HG02884 (cell line): ENCODE results near the gene SLX9.
"Not testable (repeated sequence)": the region's sequence is repeated elsewhere in the genome, so short reads cannot be mapped to it uniquely, and the experiment has no call there.

Experiments
- ATAC-seq: cut with Tn5 transposase; IDR thresholded peaks from one replicate; pipeline ENCODE4 v1.9.1; 2021; ENCODE audit warnings: mild to moderate bottlenecking, moderate library complexity; ENCODE audit not compliant: unreplicated experiment

The SLX9 gene

DNA sequence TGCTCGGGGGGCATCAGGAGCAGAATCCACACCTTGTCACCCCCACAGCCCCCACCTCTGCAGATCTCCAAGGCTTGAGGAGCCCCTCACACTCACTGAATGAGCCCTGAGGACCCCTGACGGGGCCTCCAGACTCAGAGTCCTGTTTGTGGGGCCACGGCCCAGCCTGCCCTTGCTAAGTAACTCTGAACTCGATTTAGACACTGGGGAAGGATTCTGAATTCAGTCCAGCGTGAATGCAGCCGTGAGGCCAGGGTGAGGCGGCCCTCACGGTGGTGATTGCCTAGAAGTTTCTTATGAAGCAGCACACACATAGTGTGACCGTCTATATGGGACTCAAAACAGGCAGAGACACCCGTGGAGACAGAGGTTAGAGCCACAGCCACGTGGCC lies 75.6 kb downstream of the SLX9 start:
- ATAC-seq = no peak

DNA sequence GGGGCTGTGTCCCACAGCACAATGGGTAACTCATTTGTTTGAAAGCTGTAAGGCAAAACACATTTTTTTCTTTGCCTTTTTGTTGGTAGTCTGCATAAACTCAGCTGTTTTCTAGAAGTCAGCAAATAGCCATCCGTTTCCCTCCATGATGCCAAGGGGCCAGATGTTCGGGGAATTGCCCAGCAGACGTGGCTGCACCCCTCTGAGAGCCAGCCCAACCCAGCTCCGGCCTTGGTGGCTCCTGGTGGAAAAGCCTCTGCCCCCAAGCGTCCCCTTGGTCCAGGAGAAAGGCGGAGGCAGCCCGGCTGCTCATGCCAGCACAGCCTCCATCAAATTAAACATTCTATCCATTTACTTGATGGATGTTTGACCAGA lies 76.2 kb downstream of the SLX9 start:
- ATAC-seq = no peak

DNA sequence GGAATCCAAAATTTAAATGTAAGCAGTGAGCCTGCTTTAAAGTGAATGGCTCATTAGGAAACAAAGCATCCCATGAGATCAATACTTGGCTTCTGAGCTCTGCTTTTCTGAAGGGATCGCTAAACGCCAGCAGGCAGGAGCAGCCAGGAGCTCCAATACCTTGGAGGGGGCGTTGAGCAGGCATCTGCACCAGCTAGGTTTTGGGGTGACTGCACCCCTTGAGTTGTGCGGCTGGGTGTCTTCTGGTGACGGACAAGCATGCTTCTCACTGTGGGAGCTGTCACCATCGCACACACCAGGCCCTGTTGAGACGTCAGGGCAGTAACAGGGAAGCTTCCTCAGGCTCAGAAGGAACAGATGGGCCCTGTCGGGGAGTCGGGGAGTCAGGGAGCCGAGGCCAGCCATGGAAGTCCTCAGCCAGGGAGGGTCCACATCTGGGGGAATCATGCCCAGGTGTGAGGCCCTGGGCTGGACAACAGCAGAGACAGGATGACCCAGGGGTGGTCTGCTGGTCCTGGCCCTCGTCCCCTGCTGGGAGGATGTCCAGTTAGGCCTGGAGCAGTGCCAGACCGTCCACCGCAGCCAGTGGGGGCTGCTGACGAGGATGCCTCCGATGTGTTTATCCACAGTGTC lies 76.7 kb downstream of the SLX9 start:
- ATAC-seq = no peak

DNA sequence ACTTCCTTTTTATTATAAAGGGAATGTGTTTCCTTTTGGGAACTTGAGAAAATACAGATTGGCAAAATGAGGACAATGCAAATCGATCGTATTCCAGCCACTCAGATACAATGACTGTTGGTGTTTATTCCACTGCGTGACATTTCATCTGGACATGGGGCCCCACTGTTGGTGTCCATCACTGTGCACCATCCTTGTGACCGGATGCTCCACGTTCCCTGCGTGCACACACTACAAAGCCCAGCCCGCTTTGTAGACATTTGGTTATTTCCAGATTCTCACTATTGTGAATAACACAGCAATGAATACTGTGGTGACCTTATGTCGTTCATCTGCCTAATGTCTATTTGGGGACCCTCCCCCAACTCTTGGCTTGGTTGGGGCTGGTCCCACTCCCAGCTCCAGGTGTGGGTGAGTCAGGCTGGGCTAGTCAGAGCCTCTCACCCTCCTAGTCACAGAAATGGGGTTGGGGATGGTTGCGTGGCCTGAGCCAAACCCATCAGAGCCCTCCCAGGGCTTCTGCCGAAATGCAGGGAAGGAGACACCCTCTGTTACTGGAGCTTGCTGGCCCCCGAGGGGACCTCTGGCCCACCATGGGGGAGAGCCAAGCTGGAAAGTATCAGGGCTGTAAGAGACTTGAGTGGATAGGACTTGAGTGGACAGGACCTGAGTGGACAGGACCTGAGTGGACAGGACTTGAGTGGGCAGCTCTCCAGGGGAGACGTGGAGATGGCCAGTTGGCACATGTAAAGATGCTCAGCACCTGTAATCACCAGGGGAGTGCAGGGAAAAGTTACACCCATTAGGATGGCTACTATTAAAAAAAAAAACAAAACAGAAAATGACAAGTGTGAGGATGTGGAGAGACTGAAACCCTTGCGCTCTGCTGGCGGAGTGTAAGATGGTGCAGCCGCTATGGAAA lies 77.5 kb downstream of the SLX9 start:
- ATAC-seq = no peak

DNA sequence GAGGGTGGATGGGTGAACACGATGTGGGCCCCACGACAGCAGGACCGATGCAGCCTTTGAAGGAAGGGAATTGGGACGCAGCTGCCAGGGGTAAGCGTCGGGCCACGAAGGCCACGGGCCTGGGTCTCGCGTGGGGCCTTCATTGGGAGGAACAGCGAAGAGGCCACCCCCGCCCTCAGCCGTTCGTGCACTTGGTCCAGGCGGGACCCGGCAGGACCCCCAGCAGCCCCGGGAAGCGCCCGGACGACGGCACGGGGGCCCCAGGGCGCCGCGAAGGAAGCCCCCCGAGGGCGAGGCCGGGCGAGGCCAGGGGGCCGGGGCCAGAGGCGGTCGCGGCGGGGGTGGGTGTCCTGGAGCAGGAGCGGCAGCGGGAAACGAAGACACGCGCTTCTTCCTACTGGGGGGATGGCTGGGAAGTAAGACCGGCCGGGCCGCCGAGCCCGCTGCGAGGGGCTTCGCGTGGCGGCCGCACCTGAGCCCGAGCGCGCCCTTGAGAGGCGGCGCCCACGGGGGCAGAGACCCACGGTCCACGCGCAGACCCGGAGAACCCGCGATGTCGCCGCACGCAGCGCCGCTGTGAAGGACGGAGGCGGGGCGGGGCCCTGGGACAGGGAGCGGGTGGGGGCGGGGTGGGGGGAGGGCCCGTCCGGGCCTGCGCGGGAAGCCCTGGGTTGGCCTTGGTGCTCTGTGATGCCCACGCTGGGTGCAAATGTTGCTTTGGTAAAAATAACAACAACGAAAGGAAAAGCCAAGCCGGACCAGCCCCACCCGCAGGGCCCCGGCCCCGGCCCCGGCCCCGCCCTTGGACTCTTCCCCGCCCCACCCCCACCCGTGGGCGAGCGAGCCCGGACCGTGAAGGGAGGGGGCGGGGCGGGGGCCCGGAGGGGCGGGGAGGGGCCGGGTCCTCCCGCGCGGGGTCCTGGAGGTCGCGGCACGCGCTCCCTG lies 78.6 kb downstream of the SLX9 start:
- ATAC-seq = no peak

DNA sequence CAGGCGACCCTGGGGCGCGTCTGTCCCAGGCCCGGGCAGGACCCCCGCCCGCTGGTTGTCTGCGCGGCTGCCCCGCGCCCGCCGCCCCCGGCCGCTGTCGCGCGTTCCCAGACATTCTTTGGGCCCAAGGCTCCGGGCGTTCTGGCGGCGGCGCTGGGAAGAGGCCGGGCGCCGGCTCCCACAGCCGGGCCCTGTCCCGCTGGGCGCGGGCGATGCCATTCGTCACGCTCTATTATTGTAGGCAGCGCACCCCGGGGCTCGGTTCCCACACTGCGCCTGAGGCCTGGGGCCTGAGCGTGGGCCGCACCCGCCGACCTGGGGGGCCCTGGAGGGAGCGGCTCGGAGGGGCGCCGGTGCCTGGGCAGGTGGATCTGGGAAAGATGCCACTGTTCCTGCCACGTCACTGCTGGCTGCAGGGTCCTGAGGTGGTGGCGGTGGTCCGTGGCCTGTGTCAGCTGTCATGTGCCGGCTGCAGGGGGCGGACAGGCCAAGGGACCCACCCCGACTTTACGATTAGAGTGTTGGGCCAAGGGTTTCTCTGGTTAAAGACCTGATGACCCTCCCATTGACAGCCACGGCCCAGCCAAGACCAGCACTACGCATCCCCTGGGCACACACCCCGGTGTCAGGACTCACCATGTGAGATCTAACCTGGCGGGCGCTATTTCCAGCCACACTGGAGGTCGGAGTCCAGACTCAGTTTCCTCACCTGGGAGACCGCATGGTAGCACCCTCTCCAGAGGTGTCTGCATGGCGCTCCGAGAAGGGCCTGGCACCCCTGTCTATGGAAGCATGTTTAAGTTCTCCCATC lies 79.5 kb downstream of the SLX9 start:
- ATAC-seq = no peak

DNA sequence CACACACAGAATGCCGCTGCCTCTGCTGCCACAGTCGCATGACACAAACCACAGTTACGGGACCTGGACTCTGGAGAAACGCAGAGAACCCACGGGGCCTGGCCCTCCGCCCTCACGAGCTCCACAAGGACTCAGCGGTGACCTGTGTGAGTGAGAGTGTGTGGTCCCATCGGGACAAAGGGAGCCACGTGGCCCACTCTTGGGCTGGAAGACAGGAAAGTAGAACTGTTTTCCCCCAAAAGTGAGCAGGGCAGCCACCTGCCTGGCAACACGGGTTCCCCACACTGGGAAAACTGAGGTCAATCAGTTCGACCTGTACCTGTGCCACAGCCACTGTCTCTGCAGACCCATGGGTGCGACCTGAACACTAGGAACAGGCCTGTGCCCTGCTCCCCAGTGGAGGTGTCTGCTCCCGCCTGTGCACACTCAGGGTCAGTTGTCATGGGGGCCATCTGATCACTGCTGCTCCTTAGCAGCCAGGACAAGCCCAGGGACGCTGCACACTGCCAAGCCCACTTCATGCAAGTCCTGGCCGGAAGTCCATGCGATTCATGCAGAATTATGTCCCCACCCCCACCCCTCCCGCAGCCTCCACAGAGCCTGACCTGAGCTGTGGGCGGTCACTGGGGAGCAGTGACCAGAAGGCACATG lies 80.2 kb downstream of the SLX9 start:
- no peak for ATAC-seq

DNA sequence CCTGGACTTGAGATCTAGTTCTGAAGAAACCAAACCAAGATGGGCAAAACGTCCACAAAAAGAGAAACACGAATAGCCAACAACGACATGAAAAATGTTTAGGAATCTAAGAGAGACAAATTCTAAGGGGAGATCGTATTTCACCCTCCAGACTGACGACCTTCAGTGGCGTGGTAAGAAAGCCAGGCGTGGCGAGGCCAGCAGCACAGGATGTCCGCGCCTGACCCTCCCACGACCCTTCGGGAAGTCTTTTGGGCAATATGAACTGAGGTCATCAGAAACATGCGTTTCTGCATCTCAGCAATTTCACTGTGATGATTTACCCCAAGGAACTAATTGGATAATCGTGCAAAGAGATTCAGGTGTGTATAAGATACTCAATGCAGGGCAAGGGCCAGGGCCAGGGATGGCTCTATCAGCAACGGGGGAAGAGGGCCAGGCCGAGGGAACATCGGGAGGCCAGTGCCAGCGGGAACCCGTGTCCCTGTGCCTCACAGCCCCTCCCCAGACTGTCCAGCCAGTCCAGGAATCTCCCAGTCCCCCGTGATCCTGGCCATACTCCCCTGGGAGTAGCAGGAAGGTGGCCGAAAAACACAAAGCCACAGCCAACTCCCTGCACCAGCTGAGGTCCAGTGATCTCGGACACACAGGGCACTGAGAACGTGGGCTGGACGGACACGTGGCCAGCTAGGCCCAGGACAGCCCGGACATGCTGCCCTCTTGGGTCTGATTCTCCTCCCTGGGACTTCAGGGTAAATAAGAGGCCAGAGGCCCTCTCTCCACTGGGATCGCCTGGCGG lies 81.0 kb downstream of the SLX9 start:
- no peak for ATAC-seq

DNA sequence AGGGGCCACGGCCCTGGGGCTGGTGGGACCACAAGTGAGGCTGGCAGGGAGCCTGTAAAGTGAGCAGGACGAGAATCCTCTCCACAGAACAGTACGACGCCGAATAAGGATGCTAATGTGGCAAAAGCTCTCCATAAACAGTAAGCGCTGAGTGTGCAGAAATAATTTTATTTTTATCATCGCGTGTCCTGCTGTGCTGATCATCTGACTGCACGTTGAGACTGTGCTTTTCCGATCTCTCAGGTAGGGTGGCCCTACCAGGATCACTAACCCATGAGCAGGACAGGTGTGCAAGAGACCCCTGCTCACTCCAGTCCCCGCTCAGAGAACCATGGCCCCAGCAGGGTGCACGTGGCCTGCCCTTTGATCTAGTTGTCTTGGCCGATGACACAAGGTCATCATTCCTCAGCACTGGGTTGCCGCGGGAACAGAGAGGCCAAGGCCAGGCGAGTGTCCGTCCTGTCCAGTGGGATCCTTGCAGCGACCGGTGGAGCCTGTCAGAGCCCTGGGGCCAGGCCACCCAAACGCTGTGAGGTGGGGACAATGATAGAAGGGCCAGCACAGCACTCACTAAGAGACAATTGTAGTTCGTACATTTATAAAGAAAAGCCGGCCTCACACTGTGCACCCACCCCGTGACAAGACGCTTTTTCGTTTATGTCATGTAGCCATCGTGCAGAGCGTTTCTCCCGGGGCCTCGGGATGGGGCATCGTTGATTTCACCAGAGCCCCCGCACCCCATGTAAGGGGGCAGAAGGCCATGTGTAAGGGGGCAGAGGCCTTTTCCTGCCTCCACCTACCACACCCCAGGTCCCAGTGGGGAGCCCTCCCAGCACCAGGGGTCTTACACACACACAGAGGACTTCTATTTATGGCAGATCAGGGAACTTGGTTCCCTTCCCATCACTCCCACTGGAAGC lies 81.9 kb downstream of the SLX9 start:
- no peak for ATAC-seq

DNA sequence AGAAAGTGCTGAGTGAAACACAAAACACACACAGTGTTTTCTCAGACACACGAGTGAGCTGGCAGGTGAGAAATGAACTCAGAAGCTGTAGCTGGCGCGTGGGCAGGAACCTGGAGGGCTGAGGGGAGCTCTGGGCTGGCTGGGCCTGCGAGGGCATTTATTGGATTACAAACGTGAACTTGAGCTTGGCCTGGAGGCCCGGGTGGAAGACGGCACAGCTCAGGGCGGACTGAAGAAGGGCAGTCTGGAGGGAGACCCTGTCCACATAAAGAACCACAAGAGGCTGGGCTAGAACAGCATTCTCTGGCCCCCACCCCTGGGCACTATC lies 82.5 kb downstream of the SLX9 start:
- ATAC-seq = no peak

DNA sequence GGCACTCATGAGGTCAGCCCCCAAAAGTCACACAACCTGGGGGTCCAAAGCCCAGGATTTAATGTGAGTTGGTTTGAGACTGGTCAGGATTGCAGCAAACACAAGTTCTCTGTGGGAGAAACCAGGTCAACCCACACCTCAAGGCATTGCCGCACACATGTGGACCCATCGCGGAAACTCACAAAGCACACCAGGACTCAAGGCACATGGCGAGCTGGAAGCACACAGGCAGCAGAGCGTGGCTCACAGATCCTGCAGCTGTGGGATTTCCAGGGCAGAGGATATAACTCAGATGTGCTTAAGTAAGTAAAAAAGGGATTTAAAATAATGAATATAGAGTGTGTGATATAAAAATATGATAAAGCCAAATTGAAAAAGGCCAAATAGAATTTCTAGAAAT lies 82.9 kb downstream of the SLX9 start:
- ATAC-seq = no peak

DNA sequence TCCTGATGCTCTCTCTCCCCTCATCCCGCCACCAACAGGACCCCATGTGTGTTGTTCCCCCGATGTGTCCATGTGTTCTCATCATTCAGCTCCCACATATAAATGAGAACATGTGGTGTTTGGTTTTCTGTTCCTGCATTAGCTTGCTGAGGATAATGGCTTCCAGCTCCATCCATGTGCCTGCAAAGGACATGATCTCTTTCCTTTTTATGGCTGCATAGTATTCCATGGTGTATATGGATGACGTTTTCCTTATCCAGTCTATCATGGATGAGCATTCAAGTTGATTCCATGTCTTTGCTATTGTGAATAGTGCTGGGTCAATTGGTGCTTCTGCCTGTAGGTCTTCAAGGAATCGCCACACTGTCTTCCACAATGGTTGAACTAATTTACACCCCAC lies 84.7 kb downstream of the SLX9 start:
- ATAC-seq = not testable (repeated sequence)

DNA sequence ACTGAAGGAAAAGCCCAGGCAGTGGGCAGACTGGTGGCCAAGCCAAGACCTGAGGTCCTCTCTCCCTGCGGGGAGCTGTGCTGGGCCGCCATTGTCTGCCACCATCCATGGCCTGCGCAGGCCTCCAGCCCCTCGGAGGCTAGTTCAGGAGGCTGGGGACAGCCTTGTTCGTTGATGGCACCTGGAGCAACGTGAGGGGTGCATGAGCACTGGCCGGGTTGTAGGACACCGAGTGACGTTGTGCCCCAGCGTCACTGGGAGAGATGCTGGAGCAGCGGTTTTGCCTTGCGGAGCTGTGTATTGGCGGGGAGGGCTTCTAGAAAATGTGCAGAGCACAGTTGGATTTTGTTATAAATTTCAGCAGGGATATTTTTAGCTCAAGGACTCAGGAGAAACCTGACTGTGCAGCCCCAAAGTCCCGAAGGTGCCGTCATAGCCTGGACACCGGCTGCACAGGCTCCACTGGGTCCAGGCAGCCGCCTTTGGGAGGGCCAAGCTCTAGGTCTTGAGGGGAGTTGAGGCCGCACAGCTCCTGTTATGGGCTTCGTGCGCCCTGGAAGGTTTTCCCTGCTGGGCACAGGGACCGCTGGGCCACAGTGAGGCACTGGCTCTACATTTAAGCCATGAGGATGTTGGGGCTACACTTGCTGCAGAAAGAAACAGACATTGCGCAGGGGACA lies 86.4 kb downstream of the SLX9 start:
- ATAC-seq = no peak
